Keratinocyte (primary cell): Measurements from ENCODE around the gene GPC5.

Source experiments
- CTCF ChIP-seq, 3 experiments: IDR thresholded peaks in 1 of 3; conservative IDR thresholded peaks in 1 of 3; optimal IDR thresholded peaks in 1 of 3; 2 replicates in 2 of 3; 3 replicates in 1 of 3; pipeline versions ENCODE3 to v1.5.1; 2011; ENCODE audit warnings: low read length in 3 of 3, mild to moderate bottlenecking in 3 of 3, moderate library complexity in 2 of 3, control low read depth in 1 of 3, inconsistent platforms in 1 of 3; ENCODE audit not compliant: insufficient read depth in 2 of 3; ENCODE audit errors: extremely low read depth in 1 of 3
- EZH2 ChIP-seq: IDR thresholded peaks from one replicate; pipeline ENCODE4 v1.6.1; 2012; ENCODE audit warnings: inconsistent platforms, mild to moderate bottlenecking, low read length, moderate library complexity

GRCh38 chr13:92681239-92681638 is 1282.8 kb downstream of the GPC5 start:
- TF ChIP-seq CTCF (optimal IDR thresholded peaks at IDR 0.05 in 1 of 3, IDR thresholded peaks at IDR 0.05 in 1 of 3, conservative IDR thresholded peaks at IDR 0.05 in 1 of 3; ENCODE audit: extremely low read depth in 1 of 3, insufficient read depth in 2 of 3, low read length in 3 of 3) (no peak), EZH2 (no peak)
